Measurements from ENCODE around the gene ETFA.

ETFA gene

DNA sequence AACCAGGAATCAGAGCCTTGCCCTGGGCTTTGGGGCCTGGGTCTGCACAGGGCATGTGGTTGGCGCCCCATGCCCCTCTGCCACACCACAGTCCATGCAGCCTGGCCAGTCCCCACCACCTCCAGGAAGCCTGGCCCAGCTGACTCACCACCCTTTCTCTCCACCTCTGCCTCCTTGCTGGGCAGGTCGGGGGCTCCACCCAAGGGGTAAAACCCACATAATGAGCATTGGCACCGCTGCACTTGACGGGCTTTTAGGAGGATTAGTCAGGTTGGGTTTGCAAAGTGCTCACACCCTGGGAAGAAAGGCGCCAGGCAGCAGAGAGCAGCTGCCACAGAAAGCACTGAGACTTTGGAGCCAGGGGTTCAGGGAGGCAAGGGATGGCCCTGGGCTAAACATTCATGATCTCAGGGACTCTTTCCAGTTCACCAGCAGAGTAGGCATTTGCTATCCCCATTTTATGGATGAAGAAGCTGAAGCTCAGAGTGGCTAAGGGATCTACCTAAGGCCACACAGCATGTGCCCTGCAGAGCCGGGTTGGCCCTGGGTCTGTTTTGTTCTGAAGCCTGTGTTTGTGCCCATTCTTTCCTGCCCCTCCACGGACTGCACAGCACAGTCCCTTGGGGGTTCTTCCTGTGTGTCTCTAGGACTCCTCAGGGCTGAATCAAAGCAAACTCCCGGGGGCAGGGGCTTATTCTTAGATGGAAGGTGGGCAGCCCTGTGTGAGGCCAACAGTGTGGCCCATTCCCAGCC is 113.4 kb downstream of the ETFA start:
- DNase-seq (ENCODE audit: low read depth in 1 of 2, low spot score in 1 of 2), result no peak

DNA sequence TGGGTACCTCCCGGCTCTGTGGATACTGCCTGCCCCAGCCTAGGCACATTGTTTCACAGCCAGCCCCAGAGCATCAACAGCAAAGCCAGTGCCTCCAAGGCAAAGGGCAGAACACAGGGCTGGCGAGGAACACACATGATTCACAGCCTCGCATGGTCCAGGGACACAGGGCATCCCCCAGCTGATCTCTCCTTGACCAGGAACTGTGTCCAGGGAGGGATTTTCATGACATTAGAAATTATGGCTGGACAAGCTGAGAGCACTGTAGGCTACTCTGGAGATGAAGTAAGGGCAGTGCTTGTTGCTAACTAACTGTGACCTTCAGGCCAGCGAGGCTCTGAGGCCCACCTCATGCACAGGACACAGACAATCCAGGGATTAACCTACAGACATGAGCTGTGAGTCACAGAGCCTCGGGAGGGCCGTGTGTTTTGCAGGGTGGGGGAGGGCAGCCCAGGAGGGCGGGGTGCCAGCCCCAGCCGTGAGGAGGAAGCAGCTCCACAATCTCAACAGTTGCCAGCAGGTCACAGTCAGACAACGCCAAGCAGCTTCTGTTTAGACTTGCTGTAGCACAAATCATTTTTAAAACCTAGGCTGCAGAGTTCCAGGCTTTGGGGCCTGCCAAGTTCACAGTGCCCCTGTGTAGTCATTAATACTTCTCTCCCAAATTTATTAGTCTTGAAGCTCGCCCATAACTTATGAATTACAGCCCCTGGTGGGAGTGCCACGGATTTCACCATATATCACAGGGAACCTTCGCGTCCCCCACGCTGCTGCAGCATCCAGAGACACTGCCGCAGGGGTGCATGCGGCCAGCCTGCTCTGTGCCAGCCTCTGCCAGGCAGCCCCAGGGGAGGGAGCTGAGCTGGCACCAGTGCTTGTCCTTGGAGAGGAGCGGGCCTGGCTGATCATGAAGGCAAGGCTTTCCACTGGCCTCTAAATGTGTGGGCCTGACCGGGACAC is 114.7 kb downstream of the ETFA start:
- DNase-seq (ENCODE audit: low read depth in 1 of 2, low spot score in 1 of 2), result no peak

GRCh38 chr15:76195506-76196268 is 115.6 kb downstream of the ETFA start:
- DNase-seq (ENCODE audit: low read depth in 1 of 2, low spot score in 1 of 2), result no peak

GRCh38 chr15:76193934-76194333 is 117.3 kb downstream of the ETFA start:
- DNase-seq (ENCODE audit: low read depth in 1 of 2, low spot score in 1 of 2), result no peak

DNA sequence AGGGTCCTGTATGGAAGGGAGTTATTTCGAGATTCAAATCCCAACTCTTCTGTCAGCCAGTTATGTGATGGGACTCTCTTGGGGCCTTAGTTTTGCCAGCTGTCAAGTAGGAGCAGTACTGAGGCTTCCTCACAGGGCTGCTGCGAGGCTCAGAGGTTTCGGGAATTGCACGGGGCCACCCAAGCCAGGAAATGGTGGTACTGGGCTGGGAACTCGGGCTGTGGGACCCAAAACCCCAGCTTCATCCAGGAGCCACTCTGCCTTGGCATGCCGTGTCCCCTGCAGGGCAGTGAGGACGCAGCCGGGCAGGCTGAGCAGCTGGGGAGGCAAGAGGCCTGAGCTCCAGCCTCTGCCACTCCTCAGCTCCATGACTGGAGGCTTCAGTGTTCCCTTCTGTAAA is 118.6 kb downstream of the ETFA start:
- DNase-seq (ENCODE audit: low read depth in 1 of 2, low spot score in 1 of 2), result no peak

DNA sequence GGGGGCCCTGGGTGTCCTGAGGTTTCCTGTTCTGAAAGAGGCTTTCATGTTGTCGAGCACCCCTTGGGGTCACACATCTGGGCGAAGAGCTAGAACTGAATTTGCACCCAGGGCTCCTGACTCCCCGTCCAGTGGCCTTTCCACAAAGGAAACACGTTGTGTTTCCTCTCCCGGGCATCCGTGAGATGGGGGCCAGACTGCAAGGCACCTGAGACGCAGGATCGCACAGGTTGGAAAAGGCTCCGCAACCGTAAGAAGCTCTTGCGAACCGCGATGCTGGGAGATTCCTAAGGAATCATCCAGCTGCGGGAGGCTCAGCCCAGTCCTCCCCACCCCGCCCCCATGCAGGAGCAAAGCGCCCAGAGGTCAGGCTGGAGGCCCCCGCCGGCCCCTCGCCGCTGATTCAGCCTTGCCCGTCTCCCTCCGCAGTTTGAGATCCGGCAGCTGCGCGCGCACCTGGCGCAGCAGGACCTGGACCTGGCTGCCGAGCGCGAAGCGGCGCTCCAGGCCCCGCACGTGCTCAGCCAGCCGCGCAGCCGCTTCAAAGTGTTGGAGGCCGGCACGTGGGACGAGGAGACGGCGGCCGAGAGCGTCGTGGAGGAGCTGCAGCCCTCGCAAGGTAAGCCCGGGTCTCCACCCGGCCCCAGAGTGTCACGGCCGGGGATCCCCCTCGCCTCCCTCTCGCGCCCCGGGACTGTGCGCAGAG is 119.6 kb downstream of the ETFA start:
- DNase-seq (ENCODE audit: low read depth in 1 of 2, low spot score in 1 of 2), result no peak

GRCh38 chr15:76190751-76191538 is 120.3 kb downstream of the ETFA start:
- DNase-seq (ENCODE audit: low read depth in 1 of 2, low spot score in 1 of 2), result peak; percentile 33 to 59

GRCh38 chr15:76190070-76190564 is 121.2 kb downstream of the ETFA start:
- DNase-seq (ENCODE audit: low read depth in 1 of 2, low spot score in 1 of 2), result no peak

GRCh38 chr15:76189106-76189505 is 122.2 kb downstream of the ETFA start:
- no peak for DNase-seq (ENCODE audit: low read depth in 1 of 2, low spot score in 1 of 2)

GRCh38 chr15:76187163-76187562 is 124.1 kb downstream of the ETFA start:
- no peak for DNase-seq (ENCODE audit: low read depth in 1 of 2, low spot score in 1 of 2)

GRCh38 chr15:76185716-76186115 is 125.6 kb downstream of the ETFA start:
- DNase-seq (ENCODE audit: low read depth in 1 of 2, low spot score in 1 of 2), result no peak

DNA sequence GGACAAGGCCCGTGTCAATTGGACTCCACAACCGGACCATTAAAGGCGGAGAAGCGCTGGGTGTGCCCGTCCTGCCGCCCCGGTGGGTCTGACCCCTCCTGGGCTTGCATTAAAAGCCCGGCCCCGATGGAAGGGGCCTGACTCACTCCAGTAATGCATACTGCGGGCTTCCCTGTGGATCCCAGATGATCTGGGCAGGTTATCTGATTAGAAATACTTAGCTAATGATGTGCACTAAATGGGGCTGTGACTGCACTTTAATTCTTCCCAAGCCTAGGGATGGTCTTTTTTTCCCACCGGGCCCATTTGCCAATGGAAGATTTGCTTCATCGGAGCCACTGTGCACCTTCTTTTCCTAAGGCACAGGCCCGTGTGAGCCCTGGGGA is 126.6 kb downstream of the ETFA start:
- DNase-seq (ENCODE audit: low read depth in 1 of 2, low spot score in 1 of 2), result no peak

- DNase-seq (ENCODE audit: low read depth in 1 of 2, low spot score in 1 of 2), result no peak
Observed at GRCh38 chr15:76183930-76184649, 127.2 kb downstream of the ETFA start.

- DNase-seq (ENCODE audit: low read depth in 1 of 2, low spot score in 1 of 2), result peak in 1 of 2 donors; percentile 42
Observed at GRCh38 chr15:76181705-76182107, 129.6 kb downstream of the ETFA start.

GRCh38 chr15:76180321-76180720 is 130.9 kb downstream of the ETFA start:
- DNase-seq (ENCODE audit: low read depth in 1 of 2, low spot score in 1 of 2), result no peak

GRCh38 chr15:76179023-76179422 is 132.2 kb downstream of the ETFA start:
- DNase-seq (ENCODE audit: low read depth in 1 of 2, low spot score in 1 of 2), result no peak

DNA sequence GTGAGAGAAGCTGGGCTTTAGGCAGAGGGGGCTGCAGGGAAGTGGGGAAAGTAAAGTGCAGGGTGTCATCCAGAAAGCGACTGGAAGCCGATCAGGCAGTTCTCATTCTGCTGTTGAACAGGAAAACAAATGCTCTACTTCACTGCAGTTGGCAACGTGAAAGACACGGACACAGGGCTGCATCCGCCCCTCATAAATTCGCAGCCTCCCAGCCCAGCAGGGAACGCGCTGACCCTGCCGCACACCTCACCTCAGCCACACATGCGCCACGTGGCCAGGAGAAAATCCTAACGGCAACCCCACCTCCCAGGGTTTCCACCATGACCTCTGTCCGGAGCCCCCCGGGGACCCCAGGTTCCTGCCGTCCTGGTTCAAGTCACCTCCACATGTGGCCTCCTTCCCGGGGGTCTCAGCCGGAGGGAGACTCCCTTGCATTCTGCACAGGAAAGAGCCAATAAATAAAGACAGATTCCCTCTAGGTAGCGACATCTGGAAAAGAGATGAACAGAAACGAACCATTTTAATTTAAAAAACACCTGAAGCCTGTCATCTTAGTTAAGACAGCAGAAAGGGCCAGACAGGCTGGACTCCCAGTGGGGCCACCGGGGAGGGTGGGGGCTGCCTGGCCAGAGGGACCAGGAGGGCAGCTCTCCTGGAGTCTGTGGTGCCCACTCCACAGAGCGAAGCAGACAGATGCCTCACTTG is 132.8 kb downstream of the ETFA start:
- no peak for DNase-seq (ENCODE audit: low read depth in 1 of 2, low spot score in 1 of 2)

DNA sequence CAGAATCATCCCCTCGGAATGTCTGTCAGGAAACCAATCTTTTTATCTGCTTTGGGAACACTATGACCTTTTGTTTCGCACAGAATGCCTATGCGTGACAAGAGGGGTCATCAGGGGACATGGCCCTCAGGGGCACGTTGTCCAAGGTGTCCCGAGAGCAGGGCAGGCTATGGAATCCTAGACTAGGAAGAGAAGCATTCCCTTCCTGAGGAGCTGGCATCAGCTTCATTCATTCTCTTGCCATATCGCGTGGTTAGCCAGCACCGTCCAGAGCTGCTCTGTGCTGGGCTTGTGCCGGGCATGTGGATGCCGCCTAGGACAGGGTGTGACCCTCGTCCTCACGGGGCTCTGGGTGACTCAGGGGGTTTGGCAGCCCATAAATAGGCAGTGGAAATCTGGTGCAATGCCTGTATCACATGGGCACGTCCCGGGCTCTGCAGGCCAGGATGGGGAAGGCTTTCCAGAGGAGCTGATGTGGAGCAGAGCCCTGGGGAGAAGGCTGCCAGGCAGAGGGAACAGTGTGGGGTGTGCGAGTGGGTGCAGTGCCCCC is 133.7 kb downstream of the ETFA start:
- DNase-seq (ENCODE audit: low read depth in 1 of 2, low spot score in 1 of 2), result no peak
